HG03442 (cell line): ENCODE results near the gene SHE.
"Not testable (repeated sequence)": the region's sequence is repeated elsewhere in the genome, so short reads cannot be mapped to it uniquely, and the experiment has no call there.

Source experiments
- ATAC-seq: cut with Tn5 transposase; IDR thresholded peaks from one replicate; pipeline ENCODE4 v1.9.1; 2021; ENCODE audit warnings: mild to moderate bottlenecking, moderate library complexity; ENCODE audit not compliant: unreplicated experiment

Gene SHE

GRCh38 chr1:154517661-154518060 lies 15.4 kb upstream of the SHE start:
- ATAC-seq, result no peak

- no peak for ATAC-seq
These were observed 11.9 kb upstream of the SHE start for GRCh38 chr1:154514066-154514553.

GRCh38 chr1:154512760-154513159 lies 10.5 kb upstream of the SHE start:
- no peak for ATAC-seq

- no peak for ATAC-seq
These were observed 1.7 kb upstream of the SHE start for GRCh38 chr1:154503898-154504297.

GRCh38 chr1:154502744-154503115 lies 518 bp upstream of the SHE start:
- ATAC-seq, result no peak

- no peak for ATAC-seq
These were observed 668 bp downstream of the SHE start for GRCh38 chr1:154501423-154502065.

GRCh38 chr1:154500533-154500932 lies 1.7 kb downstream of the SHE start:
- ATAC-seq, result no peak

GRCh38 chr1:154499446-154499845 lies 2.8 kb downstream of the SHE start:
- ATAC-seq, result no peak

- no peak for ATAC-seq
These were observed 5.0 kb downstream of the SHE start for GRCh38 chr1:154497026-154497806.

- no peak for ATAC-seq
These were observed 5.8 kb downstream of the SHE start for GRCh38 chr1:154496383-154496782.

- ATAC-seq, result no peak
These were observed 6.5 kb downstream of the SHE start for GRCh38 chr1:154495496-154496273.

GRCh38 chr1:154493276-154493675 lies 8.9 kb downstream of the SHE start:
- ATAC-seq, result no peak

- no peak for ATAC-seq
These were observed 10.1 kb downstream of the SHE start for GRCh38 chr1:154492115-154492514.

GRCh38 chr1:154490317-154490716 lies 11.9 kb downstream of the SHE start:
- no peak for ATAC-seq

GRCh38 chr1:154489695-154490274 lies 12.4 kb downstream of the SHE start:
- no peak for ATAC-seq

- no peak for ATAC-seq
These were observed 13.3 kb downstream of the SHE start for GRCh38 chr1:154488922-154489321.

GRCh38 chr1:154486756-154487155 lies 15.5 kb downstream of the SHE start:
- ATAC-seq, result not testable (repeated sequence)

- no peak for ATAC-seq
These were observed 16.2 kb downstream of the SHE start for GRCh38 chr1:154485910-154486496.

GRCh38 chr1:154485106-154485505 lies 17.1 kb downstream of the SHE start:
- ATAC-seq, result no peak

GRCh38 chr1:154483941-154484803 lies 18.0 kb downstream of the SHE start:
- no peak for ATAC-seq
